ENCODE data around the gene CYGB. TPM values are rescaled to one million over a fixed set of nuclear protein-coding genes. Genes with fewer than 3 reads are reported as not detected.
A peak's percentile ranks its signal among the peaks of the same experiment; 100 is the strongest.

Gene CYGB
- total and polyA plus RNA-seq, 10 of the 15 experiments (the other 5 are each of a cell fraction or from before 2014, with no cell fraction given) = 0.34 TPM; not detected in 9

DNA sequence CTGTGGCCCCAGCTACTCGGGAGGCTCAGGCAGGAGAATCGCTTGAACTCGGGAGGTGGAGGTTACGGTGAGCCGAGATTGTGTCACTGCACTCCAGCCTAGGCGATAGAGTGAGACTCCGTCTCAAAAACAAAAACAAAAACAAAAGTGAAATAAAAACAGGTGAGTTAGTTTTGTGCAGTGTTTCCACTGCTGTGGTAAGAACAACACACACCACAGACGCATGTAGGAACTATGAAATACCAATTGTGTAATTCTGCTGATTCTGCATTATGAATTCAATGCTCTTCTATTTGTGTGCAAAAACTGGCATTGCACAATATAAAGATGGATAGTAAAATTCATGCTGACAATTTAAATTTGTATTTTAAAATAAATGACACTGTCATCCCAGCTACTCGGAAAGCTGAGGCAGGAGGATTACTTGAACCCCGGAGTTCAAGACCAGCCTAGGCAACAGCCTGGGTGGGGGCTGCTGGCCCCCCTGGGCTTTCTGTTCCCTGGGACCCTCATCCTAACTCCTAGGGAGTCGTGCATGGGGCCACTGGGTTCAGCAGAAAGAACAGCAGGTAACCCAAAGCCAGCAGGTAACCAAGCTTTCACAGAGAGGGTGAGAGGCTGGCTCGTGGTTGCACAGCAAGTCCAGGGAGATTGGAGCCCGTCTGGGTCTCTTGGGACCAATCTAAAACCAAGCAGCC is 25.7 kb downstream of the CYGB start:
- RAD21 ChIA-PET (ENCODE audit: unreplicated experiment) = interaction anchor here (1.1 kb wide), 1 partner anchor 53 kb away, joined by 4 read pairs; no protein-coding TSS in a partner anchor
- Histone ChIP-seq H3K27ac (ENCODE audit: control insufficient read depth, insufficient read depth) (no peak overlapping the region), H4K20me1 (ENCODE audit: control insufficient read depth, insufficient read depth) (no peaks in the 10 kb centered on the region), H3K79me2 (ENCODE audit: control insufficient read depth, insufficient read depth, low read length) (no peaks in the 10 kb centered on the region), H2AFZ (ENCODE audit: control insufficient read depth, low read depth, low read length) (no peak overlapping the region), H3K4me3 (no peak overlapping the region), H3K4me1 (ENCODE audit: control insufficient read depth, insufficient read depth, low read length) (peaks cover 18% of the 10 kb centered on the region), H3K9me3 (replicated peaks; ENCODE audit: control insufficient read depth, insufficient read depth, low read length) (no peaks in the 10 kb centered on the region), H3K27me3 (replicated peaks in 1 of 2; ENCODE audit: control insufficient read depth in 2 of 2, insufficient read depth in 2 of 2, low read length in 1 of 2) (no peaks in the 10 kb centered on the region; a peak in 1 of 4 replicates), H3K4me2 (ENCODE audit: control insufficient read depth, insufficient read depth) (no peak overlapping the region), H3K9ac (ENCODE audit: control insufficient read depth, insufficient read depth, low read length) (no peak overlapping the region), H3K36me3 (ENCODE audit: control insufficient read depth in 2 of 2, insufficient read depth in 2 of 2, low read length in 1 of 2) (no peaks in the 10 kb centered on the region)
- POLR2A ChIA-PET = interaction anchor here (0.6 kb wide), 1 partner anchor 211 kb away, joined by 3 read pairs; no protein-coding TSS in a partner anchor
- no peak for ATAC-seq
- in situ Hi-C loops (cut with MboI) (no loop called here), intact Hi-C loops (cut with micrococcal nuclease; ENCODE audit: unreplicated experiment) (no loop called here)
- no peak for TF ChIP-seq SREBF1 (IDR thresholded peaks at IDR 0.05; ENCODE audit: low read length)
- TF ChIP-seq, protein P1, sequence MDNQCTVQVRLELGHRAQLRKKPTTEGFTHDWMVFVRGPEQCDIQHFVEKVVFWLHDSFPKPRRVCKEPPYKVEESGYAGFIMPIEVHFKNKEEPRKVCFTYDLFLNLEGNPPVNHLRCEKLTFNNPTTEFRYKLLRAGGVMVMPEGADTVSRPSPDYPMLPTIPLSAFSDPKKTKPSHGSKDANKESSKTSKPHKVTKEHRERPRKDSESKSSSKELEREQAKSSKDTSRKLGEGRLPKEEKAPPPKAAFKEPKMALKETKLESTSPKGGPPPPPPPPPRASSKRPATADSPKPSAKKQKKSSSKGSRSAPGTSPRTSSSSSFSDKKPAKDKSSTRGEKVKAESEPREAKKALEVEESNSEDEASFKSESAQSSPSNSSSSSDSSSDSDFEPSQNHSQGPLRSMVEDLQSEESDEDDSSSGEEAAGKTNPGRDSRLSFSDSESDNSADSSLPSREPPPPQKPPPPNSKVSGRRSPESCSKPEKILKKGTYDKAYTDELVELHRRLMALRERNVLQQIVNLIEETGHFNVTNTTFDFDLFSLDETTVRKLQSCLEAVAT (IDR thresholded peaks at IDR 0.05) = 0 out of 2 replicates have a peak, but pooled peaks have one; percentile 58
- no peak for TF ChIP-seq NR2C1 (IDR thresholded peaks at IDR 0.05)
- TF ChIP-seq SPI1 (IDR thresholded peaks at IDR 0.05; ENCODE audit: borderline replicate concordance, insufficient read depth, low read depth, low read length) = no peak
- no peak for TF ChIP-seq ESRRA (IDR thresholded peaks at IDR 0.05; ENCODE audit: low read length)
- WGBS (ENCODE audit: insufficient coverage, insufficient replicate concordance, low lambda C conversion rate, missing lambda C conversion rate) = 67% methylated on average over 13 of the region's 13 CpGs
- CTCF ChIA-PET = interaction anchor here (0.7 to 7.8 kb wide), 7 partner anchors 31 to 182 kb away, joined by 3 to 65 read pairs (median 4); partner anchors contain the start of genes AANAT and SPHK1
- SMC1A ChIA-PET (ENCODE audit: uncharacterized antibody, unreplicated experiment) = interaction anchor here (0.9 to 2.7 kb wide), 5 partner anchors 16 to 98 kb away, joined by 3 to 10 read pairs (median 4); partner anchors contain the start of gene AANAT
- no peak for DNase-seq (ENCODE audit: low read depth, low spot score)
- BruUV-seq (replicated peaks) = no TSS peak
- no peak for FAIRE-seq
